MM.1S (cell line): ENCODE measurements around the gene DLGAP1.

Source experiments
- EZH2 ChIP-seq: fragments of 300-600 bp; sonication (generic); optimal IDR thresholded peaks from 2 replicates; pipeline ENCODE3; 2017; ENCODE audit warnings: low read depth, mild to moderate bottlenecking, antibody characterized with exemption, low read length, mixed read lengths
- EZH2phosphoT487 ChIP-seq: fragments of 300-600 bp; sonication (generic); IDR thresholded peaks from 2 replicates; pipeline ENCODE4 v1.6.1; 2018; ENCODE audit warnings: antibody characterized with exemption, low read length
- TF ChIP-seq, protein P1 (sequence below): fragments of 300-600 bp; sonication (generic); IDR thresholded peaks from 2 replicates; pipeline ENCODE4 v1.5.1; 2016; ENCODE audit warnings: antibody characterized with exemption, low read length, mixed read lengths

DNA sequence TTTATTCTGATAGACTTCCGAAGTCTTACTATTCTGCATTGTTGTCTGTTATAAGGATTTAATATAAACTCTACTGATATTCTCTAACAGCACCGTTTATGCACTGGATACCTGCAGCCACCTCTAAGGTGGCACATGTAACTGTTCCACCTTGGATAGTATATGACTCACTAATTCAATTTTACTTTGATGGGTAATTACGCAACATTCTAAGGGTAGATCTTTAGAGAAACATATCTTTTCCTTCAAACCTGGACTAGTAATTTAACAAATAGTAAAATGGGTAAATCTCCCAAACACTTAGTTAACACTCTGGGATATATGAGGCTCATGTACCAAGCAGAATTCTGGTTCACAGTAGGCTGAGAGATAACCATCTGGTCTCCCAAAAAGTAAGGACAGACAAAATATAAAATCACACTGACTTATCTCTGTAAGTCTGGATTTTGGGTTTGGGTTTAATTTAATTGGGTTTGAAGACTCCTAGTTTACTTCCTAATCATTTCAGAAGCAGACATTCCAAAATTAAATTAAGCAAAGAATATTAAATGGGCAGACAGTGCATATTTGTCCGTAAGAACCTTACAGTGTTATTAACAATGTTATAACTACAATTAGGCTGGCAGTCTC is 590.3 kb downstream of the DLGAP1 start:
- TF ChIP-seq EZH2phosphoT487 (no peak), EZH2 (no peak)
- TF ChIP-seq, protein P1, sequence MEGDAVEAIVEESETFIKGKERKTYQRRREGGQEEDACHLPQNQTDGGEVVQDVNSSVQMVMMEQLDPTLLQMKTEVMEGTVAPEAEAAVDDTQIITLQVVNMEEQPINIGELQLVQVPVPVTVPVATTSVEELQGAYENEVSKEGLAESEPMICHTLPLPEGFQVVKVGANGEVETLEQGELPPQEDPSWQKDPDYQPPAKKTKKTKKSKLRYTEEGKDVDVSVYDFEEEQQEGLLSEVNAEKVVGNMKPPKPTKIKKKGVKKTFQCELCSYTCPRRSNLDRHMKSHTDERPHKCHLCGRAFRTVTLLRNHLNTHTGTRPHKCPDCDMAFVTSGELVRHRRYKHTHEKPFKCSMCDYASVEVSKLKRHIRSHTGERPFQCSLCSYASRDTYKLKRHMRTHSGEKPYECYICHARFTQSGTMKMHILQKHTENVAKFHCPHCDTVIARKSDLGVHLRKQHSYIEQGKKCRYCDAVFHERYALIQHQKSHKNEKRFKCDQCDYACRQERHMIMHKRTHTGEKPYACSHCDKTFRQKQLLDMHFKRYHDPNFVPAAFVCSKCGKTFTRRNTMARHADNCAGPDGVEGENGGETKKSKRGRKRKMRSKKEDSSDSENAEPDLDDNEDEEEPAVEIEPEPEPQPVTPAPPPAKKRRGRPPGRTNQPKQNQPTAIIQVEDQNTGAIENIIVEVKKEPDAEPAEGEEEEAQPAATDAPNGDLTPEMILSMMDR, result no peak
